ENCODE results near the gene ABCB11.

The ABCB11 gene

GRCh38 chr2:168998609-168999211, 32.4 kb downstream of the ABCB11 start:
- H3K27ac ChIP-seq (ENCODE audit: poor library complexity, severe bottlenecking) = no peak overlapping the region
- no peak for TF ChIP-seq CTCF (IDR thresholded peaks at IDR 0.05; ENCODE audit: poor library complexity, severe bottlenecking)
- ATAC-seq (ENCODE audit: low read depth) (no peak), DNase-seq (ENCODE audit: low spot score) (no peak)
- H3K4me1 ChIP-seq (ENCODE audit: insufficient read depth, poor library complexity, severe bottlenecking) = peaks cover 16% of the 10 kb centered on the region
- no peaks in the 10 kb centered on the region for H3K9me3 ChIP-seq (ENCODE audit: severe bottlenecking)
- no peak overlapping the region for H3K4me3 ChIP-seq (ENCODE audit: severe bottlenecking)
- H3K27me3 ChIP-seq (ENCODE audit: insufficient read depth, poor library complexity, severe bottlenecking) = no peaks in the 10 kb centered on the region
- H3K36me3 ChIP-seq (ENCODE audit: low read depth) = no peaks in the 10 kb centered on the region

GRCh38 chr2:168997794-168998193, 33.3 kb downstream of the ABCB11 start:
- H3K9me3 ChIP-seq (ENCODE audit: severe bottlenecking) = no peaks in the 10 kb centered on the region
- H3K27me3 ChIP-seq (ENCODE audit: insufficient read depth, poor library complexity, severe bottlenecking) = no peaks in the 10 kb centered on the region
- H3K4me3 ChIP-seq (ENCODE audit: severe bottlenecking) = no peak overlapping the region
- H3K27ac ChIP-seq (ENCODE audit: poor library complexity, severe bottlenecking) = no peak overlapping the region
- no peaks in the 10 kb centered on the region for H3K36me3 ChIP-seq (ENCODE audit: low read depth)
- ATAC-seq (ENCODE audit: low read depth) (no peak), DNase-seq (ENCODE audit: low spot score) (no peak)
- TF ChIP-seq CTCF (IDR thresholded peaks at IDR 0.05; ENCODE audit: poor library complexity, severe bottlenecking) = no peak
- peaks cover 24% of the 10 kb centered on the region for H3K4me1 ChIP-seq (ENCODE audit: insufficient read depth, poor library complexity, severe bottlenecking)

GRCh38 chr2:168997118-168997521, 34.0 kb downstream of the ABCB11 start:
- no peaks in the 10 kb centered on the region for H3K27me3 ChIP-seq (ENCODE audit: insufficient read depth, poor library complexity, severe bottlenecking)
- no peak for TF ChIP-seq CTCF (IDR thresholded peaks at IDR 0.05; ENCODE audit: poor library complexity, severe bottlenecking)
- H3K36me3 ChIP-seq (ENCODE audit: low read depth) = no peaks in the 10 kb centered on the region
- H3K27ac ChIP-seq (ENCODE audit: poor library complexity, severe bottlenecking) = no peak overlapping the region
- peaks cover 27% of the 10 kb centered on the region for H3K4me1 ChIP-seq (ENCODE audit: insufficient read depth, poor library complexity, severe bottlenecking)
- H3K9me3 ChIP-seq (ENCODE audit: severe bottlenecking) = no peaks in the 10 kb centered on the region
- ATAC-seq (ENCODE audit: low read depth) = no peak
- H3K4me3 ChIP-seq (ENCODE audit: severe bottlenecking) = no peak overlapping the region
- DNase-seq (ENCODE audit: low spot score) = no peak

- ATAC-seq (ENCODE audit: low read depth) = no peak
- H3K27ac ChIP-seq (ENCODE audit: poor library complexity, severe bottlenecking) = no peak overlapping the region
- H3K36me3 ChIP-seq (ENCODE audit: low read depth) = no peaks in the 10 kb centered on the region
- DNase-seq (ENCODE audit: low spot score) = no peak
- no peak for TF ChIP-seq CTCF (IDR thresholded peaks at IDR 0.05; ENCODE audit: poor library complexity, severe bottlenecking)
- H3K9me3 ChIP-seq (ENCODE audit: severe bottlenecking) = no peaks in the 10 kb centered on the region
- H3K4me3 ChIP-seq (ENCODE audit: severe bottlenecking) = no peak overlapping the region
- peaks cover 25% of the 10 kb centered on the region for H3K4me1 ChIP-seq (ENCODE audit: insufficient read depth, poor library complexity, severe bottlenecking)
- H3K27me3 ChIP-seq (ENCODE audit: insufficient read depth, poor library complexity, severe bottlenecking) = no peaks in the 10 kb centered on the region
These were observed 35.4 kb downstream of the ABCB11 start for GRCh38 chr2:168995744-168996143.

- Histone ChIP-seq H3K27me3 (ENCODE audit: insufficient read depth, poor library complexity, severe bottlenecking) (no peaks in the 10 kb centered on the region), H3K27ac (ENCODE audit: poor library complexity, severe bottlenecking) (peak overlapping the region; percentile 92), H3K4me1 (ENCODE audit: insufficient read depth, poor library complexity, severe bottlenecking) (peaks cover 25% of the 10 kb centered on the region), H3K36me3 (ENCODE audit: low read depth) (no peaks in the 10 kb centered on the region), H3K4me3 (ENCODE audit: severe bottlenecking) (no peak overlapping the region), H3K9me3 (ENCODE audit: severe bottlenecking) (no peaks in the 10 kb centered on the region)
- no peak for DNase-seq (ENCODE audit: low spot score)
- ATAC-seq (ENCODE audit: low read depth) = no peak
- TF ChIP-seq CTCF (IDR thresholded peaks at IDR 0.05; ENCODE audit: poor library complexity, severe bottlenecking) = no peak
These were observed 37.6 kb downstream of the ABCB11 start for GRCh38 chr2:168993538-168993937.

Measured in RWPE2 (cell line).